Activated CD8-positive, alpha-beta T cell treated with anti-CD3 and anti-CD28 coated beads for 36 hours (primary cell): Measurements from ENCODE around the gene MLLT1. TPM values are rescaled to one million over a fixed set of nuclear protein-coding genes. Genes with fewer than 3 reads are reported as not detected.
"Not testable (repeated sequence)": the region's sequence is repeated elsewhere in the genome, so short reads cannot be mapped to it uniquely, and the experiment has no call there.

ENCODE experiments used
- ATAC-seq: fragments of 200-7000 bp; cut with Tn5 transposase; one replicate; pipeline ENCODE4 v1.10.0; 2021; ENCODE audit warnings: mild to moderate bottlenecking, moderate library complexity
- CTCF ChIA-PET: fragments of 350-600 bp; sonication (Branson Sonifier 250); formaldehyde crosslinking; loops from one replicate; lab custom pipeline; 2021; ENCODE audit warnings: antibody characterized with exemption; lab: Charles Lee
- POLR2A ChIA-PET: fragments of 350-600 bp; sonication (Branson Sonifier 250); formaldehyde crosslinking; loops from one replicate; lab custom pipeline; 2021; ENCODE audit warnings: antibody characterized with exemption; lab: Charles Lee
- DNase-seq: peaks from one replicate; pipeline ENCODE4 v3.0.0-alpha.2; 2020
- H3K27ac Mint-ChIP-seq: one replicate; pipeline ENCODE4 v1.8.0; 2021; ENCODE audit warnings: mild to moderate bottlenecking, mixed read lengths
- H3K27me3 Mint-ChIP-seq: one replicate; pipeline ENCODE4 v1.8.0; 2021; ENCODE audit warnings: mixed read lengths
- H3K36me3 Mint-ChIP-seq: one replicate; pipeline ENCODE4 v1.8.0; 2021; ENCODE audit warnings: low read depth, mixed read lengths
- H3K4me1 Mint-ChIP-seq: one replicate; pipeline ENCODE4 v1.8.0; 2021; ENCODE audit warnings: low read depth, mixed read lengths
- H3K4me3 Mint-ChIP-seq: one replicate; pipeline ENCODE4 v1.8.0; 2021; ENCODE audit warnings: mild to moderate bottlenecking, moderate library complexity, mixed read lengths
- H3K9me3 Mint-ChIP-seq: one replicate; pipeline ENCODE4 v1.8.0; 2021; ENCODE audit warnings: mixed read lengths
- intact Hi-C: fragments of 100-400 bp; cut with micrococcal nuclease; formaldehyde crosslinking; loops from one replicate; pipeline ENCODE4 v1.10.0; 2022
- total RNA-seq, 2 experiments: library from RNA; stranded (reverse); gene quantifications; one replicate each; pipeline ENCODE4 v1.2.3, GENCODE V29; 2021
- TF ChIP-seq, protein P1 (sequence below): fragments of 200-600 bp; IDR thresholded peaks from one replicate; pipeline ENCODE4 v1.8.0; 2022; ENCODE audit warnings: antibody characterized with exemption, mild to moderate bottlenecking

The MLLT1 gene
- total RNA-seq, 2 experiments from 2014 or later, result 41.4 to 44.6 TPM

DNA sequence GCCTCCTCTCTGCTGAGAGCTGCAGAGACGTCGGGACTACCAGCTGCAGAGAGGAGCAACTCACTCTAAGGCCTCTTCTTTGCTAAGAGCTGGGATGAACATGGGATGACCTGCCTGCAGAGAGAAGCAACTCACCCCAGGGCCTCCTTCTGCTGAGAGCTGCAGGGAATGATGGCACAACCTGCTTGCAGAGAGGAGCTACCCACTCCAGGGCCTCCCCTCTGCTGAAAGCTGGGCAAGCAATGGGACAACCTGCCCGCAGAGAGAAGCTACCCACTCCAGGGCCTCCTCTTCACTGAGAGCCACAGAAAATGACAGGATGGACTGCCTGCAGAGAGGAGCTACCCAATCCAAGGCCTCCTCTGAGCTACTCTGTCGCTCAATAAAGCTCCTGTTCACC is 6.9 kb upstream of the MLLT1 start:
- no peaks in the 10 kb centered on the region for H3K27me3 Mint-ChIP-seq
- H3K4me1 Mint-ChIP-seq, result no peaks in the 10 kb centered on the region
- POLR2A ChIA-PET, result interaction anchor here (1.2 kb wide), 1 partner anchor 12 kb away, joined by 3 read pairs; no protein-coding TSS in a partner anchor
- H3K4me3 Mint-ChIP-seq, result no peak overlapping the region
- H3K27ac Mint-ChIP-seq, result no peak overlapping the region
- CTCF ChIA-PET, result interaction anchor here (1.0 to 1.1 kb wide), 2 partner anchors 13 to 33 kb away, joined by 4 to 5 read pairs; no protein-coding TSS in a partner anchor
- intact Hi-C loops, result no loop called here
- TF ChIP-seq, protein P1, sequence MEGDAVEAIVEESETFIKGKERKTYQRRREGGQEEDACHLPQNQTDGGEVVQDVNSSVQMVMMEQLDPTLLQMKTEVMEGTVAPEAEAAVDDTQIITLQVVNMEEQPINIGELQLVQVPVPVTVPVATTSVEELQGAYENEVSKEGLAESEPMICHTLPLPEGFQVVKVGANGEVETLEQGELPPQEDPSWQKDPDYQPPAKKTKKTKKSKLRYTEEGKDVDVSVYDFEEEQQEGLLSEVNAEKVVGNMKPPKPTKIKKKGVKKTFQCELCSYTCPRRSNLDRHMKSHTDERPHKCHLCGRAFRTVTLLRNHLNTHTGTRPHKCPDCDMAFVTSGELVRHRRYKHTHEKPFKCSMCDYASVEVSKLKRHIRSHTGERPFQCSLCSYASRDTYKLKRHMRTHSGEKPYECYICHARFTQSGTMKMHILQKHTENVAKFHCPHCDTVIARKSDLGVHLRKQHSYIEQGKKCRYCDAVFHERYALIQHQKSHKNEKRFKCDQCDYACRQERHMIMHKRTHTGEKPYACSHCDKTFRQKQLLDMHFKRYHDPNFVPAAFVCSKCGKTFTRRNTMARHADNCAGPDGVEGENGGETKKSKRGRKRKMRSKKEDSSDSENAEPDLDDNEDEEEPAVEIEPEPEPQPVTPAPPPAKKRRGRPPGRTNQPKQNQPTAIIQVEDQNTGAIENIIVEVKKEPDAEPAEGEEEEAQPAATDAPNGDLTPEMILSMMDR, result no peak
- no peak for DNase-seq
- H3K36me3 Mint-ChIP-seq, result peaks cover 4% of the 10 kb centered on the region
- ATAC-seq, result no peak
- peaks cover 38% of the 10 kb centered on the region for H3K9me3 Mint-ChIP-seq

- intact Hi-C loops, DNase-seq, H3K27me3 Mint-ChIP-seq, POLR2A ChIA-PET, ATAC-seq, H3K27ac Mint-ChIP-seq, H3K4me3 Mint-ChIP-seq, H3K9me3 Mint-ChIP-seq: not testable (repeated sequence)
- peaks cover 17% of the 10 kb centered on the region for H3K4me1 Mint-ChIP-seq
- CTCF ChIA-PET, result interaction anchor here (1.0 to 1.3 kb wide), 2 partner anchors 14 to 157 kb away, joined by 3 read pairs; no protein-coding TSS in a partner anchor
- H3K36me3 Mint-ChIP-seq, result peaks cover 12% of the 10 kb centered on the region
Observed at GRCh38 chr19:6282393-6282792, 2.6 kb upstream of the MLLT1 start.

- no peak overlapping the region for H3K27ac Mint-ChIP-seq
- peaks cover 39% of the 10 kb centered on the region for H3K4me1 Mint-ChIP-seq
Observed at GRCh38 chr19:6279620-6279930, 200 bp downstream of the MLLT1 start.

GRCh38 chr19:6278740-6279619 is 795 bp downstream of the MLLT1 start:
- peak; percentile 16 for DNase-seq
- H3K9me3 Mint-ChIP-seq, result peaks cover 2% of the 10 kb centered on the region
- intact Hi-C loops, result no loop called here
- H3K4me1 Mint-ChIP-seq, result peaks cover 41% of the 10 kb centered on the region
- no peak for ATAC-seq
- TF ChIP-seq, protein P1, result no peak
- H3K4me3 Mint-ChIP-seq, result peak overlapping the region; percentile 92
- no peaks in the 10 kb centered on the region for H3K27me3 Mint-ChIP-seq
- peaks cover 17% of the 10 kb centered on the region for H3K36me3 Mint-ChIP-seq
- CTCF ChIA-PET, result interaction anchor here (0.7 kb wide), 1 partner anchor 257 kb away, joined by 3 read pairs; no protein-coding TSS in a partner anchor
- H3K27ac Mint-ChIP-seq, result peak overlapping the region; percentile 94
- POLR2A ChIA-PET, result interaction anchor here (1.0 kb wide), 1 partner anchor 19 kb away, joined by 3 read pairs; no protein-coding TSS in a partner anchor

More at GRCh38 chr19:6279620-6279930, 200 bp downstream of the MLLT1 start:
- no peak for DNase-seq
- TF ChIP-seq, protein P1, result no peak
- intact Hi-C loops, result no loop called here
- Mint-ChIP-seq H3K36me3 (peaks cover 17% of the 10 kb centered on the region), H3K9me3 (peaks cover 2% of the 10 kb centered on the region), H3K27me3 (no peaks in the 10 kb centered on the region), H3K4me3 (peak overlapping the region; percentile 48)
- ATAC-seq, result peak; percentile 41
- ChIA-PET CTCF (interaction anchor here (0.7 kb wide), 1 partner anchor 258 kb away, joined by 3 read pairs; no protein-coding TSS in a partner anchor), POLR2A (no interaction called here)

DNA sequence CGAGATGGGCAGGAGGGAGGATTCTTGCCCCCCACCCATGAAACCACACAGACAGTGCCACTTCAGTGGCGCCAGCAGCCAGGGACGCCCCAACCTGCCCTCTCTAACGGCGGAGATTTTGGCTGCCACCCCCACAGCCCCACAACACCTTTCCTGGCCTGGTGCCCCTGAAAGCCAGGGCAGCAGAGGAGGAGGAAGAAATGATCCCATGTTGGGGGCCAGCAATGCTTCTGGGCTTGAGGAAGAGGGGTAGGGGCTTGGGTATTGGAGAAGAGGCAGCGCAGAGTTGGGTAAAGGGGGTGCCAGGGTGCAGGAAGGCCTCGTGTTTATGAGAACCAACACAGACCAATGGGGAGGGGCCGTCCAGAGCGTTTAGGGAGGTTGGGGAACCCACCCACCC is 1.7 kb downstream of the MLLT1 start:
- ATAC-seq (no peak), DNase-seq (no peak)
- intact Hi-C loops, result no loop called here
- H3K27ac Mint-ChIP-seq, result peak overlapping the region; percentile 94
- ChIA-PET POLR2A (interaction anchor here (1.2 kb wide), 1 partner anchor 10 kb away, joined by 4 read pairs; no protein-coding TSS in a partner anchor), CTCF (no interaction called here)
- peaks cover 48% of the 10 kb centered on the region for H3K4me1 Mint-ChIP-seq
- H3K36me3 Mint-ChIP-seq, result peaks cover 17% of the 10 kb centered on the region
- no peaks in the 10 kb centered on the region for H3K27me3 Mint-ChIP-seq
- TF ChIP-seq, protein P1, result no peak
- peaks cover 2% of the 10 kb centered on the region for H3K9me3 Mint-ChIP-seq
- peak overlapping the region; percentile 92 for H3K4me3 Mint-ChIP-seq
